NOMO-1 treated with dmso at 0.1 percent for 144 hours (cell line): ENCODE data around the gene CEP162.
"Not testable (repeated sequence)": the region's sequence is repeated elsewhere in the genome, so short reads cannot be mapped to it uniquely, and the experiment has no call there.

ENCODE experiments used
- DNase-seq: peaks from one replicate; lab custom pipeline; 2025; ENCODE audit not compliant: unreplicated experiment; lab: John Stamatoyannopoulos, UW

CEP162 gene, protein sequence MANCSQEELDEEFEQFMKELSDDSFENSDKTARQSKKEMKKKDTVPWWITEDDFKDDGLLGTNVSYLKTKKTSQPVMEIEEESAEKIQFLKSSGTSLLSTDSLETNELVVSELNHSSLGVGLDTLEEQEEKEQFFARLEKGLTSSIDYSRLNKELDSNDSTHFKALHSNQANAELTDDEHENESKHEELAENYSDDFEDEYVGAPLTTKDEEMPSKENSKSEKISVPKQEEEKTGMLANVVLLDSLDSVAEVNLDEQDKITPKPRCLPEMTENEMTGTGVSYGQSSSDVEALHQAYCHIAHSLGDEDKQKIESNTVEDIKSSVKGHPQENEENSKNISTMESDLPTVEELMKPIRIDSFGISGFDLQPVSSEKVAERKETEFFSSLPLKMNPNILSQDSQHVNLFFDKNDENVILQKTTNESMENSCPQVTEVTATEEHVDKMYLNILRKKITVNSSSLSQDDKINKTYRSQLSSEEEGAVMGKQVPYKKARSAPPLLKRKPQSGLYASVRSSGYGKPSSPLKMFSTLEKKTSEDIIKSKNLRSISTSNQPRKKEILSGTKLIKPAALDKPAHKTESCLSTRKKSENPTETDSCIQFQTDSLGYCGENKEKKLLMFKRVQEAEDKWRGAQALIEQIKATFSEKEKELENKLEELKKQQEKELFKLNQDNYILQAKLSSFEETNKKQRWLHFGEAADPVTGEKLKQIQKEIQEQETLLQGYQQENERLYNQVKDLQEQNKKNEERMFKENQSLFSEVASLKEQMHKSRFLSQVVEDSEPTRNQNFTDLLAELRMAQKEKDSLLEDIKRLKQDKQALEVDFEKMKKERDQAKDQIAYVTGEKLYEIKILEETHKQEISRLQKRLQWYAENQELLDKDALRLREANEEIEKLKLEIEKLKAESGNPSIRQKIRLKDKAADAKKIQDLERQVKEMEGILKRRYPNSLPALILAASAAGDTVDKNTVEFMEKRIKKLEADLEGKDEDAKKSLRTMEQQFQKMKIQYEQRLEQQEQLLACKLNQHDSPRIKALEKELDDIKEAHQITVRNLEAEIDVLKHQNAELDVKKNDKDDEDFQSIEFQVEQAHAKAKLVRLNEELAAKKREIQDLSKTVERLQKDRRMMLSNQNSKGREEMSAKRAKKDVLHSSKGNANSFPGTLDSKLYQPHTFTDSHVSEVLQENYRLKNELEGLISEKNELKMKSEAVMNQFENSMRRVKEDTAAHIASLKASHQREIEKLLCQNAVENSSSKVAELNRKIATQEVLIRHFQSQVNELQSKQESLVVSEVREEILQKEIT (N-terminal part only)

DNA sequence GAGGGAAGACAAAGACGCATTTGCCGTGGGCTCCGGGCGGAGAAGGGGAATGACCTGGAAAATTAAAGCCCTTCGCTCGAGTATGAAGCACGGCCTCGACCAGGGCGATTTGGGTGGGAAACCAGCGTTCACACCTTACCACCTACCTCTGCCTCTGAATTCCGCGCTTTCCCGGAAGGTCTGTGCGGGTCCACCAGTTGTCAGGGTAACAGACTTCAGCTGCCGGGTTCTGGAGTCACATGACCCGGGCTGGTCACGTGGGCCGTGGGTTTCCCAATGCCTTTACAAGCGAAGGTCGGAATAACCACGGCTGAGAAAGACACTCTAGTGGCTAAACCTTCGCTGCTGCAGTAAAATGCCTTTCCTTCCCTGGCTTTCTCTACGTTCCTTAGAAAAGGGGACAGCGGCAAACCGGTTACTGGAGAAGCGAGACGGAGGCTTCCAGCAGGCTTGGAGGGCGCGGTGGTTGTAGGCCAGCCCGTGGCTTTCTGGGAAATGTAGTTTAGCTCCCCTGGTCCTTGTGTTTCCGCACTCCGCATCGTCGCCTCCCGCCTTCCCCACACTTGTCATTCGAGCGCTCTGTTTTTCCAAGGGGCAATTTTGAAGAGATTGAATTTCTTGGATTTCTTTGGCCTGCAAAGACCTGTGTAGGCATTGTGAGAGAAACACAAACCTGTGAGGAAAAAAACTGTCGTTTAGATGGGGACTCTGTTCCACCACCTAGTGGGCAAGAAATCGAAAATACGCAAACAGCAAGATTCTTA, at the start of gene CEP162:
Gene CEP162 (minus strand): TSS at position 210 of the 764 bp plus-strand sequence. CDS start 1,250 bp downstream, outside the sequence.
- peak; percentile 68 for DNase-seq

DNA sequence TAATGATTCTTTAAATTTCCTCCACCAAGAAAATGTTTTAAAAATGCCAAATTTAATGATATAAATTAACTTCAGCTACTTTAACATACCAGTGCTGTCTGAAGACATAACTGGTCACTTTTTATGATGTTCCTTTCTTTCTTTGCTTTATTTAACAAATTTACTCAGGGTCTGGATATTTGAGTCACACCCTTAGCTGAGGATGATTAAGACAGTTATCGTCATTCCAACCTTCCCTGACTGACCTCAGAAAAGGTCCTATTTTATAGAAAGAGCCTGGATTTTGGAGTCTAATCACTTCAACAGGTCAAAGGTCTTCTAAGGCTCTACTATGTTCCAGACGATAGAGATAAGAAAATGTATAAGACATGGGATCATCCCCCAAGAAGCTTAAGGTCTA, 47.4 kb upstream of the CEP162 start:
- DNase-seq, result no peak

DNA sequence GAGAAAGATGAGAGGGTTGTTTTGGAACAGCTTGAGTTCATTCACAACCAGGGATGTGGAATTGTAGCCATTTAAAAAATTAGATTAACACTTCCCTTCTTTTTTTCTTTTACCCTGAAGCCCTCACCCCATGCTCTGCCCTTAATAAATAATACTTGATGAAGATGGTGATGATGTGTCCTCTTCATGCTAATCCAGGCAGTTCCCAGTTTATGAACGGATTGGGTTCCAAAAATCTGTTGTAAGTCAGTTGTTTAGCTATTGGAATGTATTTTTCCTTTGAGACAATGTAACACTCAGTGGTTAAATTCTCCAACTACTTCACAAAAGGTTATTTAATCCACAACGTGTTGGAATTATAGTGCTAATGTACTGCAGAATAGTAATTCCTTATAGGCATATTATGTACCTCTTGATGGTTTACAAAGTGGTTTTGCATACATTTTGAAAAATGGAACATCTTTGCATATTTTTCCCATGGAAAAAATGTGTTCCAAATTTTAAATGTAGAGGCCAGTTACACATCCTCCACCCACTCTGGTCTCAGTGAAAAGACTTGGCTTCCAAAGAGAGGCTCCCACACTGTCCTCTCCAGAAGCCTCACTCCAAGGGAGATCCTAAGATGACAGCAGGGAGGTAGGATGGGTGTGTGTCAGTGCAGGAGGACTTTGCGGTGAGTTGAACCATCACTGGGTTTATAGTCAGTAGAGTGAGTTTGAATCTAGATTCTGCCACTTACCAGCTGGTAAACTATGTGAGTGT, 45.8 kb upstream of the CEP162 start:
- no peak for DNase-seq

DNA sequence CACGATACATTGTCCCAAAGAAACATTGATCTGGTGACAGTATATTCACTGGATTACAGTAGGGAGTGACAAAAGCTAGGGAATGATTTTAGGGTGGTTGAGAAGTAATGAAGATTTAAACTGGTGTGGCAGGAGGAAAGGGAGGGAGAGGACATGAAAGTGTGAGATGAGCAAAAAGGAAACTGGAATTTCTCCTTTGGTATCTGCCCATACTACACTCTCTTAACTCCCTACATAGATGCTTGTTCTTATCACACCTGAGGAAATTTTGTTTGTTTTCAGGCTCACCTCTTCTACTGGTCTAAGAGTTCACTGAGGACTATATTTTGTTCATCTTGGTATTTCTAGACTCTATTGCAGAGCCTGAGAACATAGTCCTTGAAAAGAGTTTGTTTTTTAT, 44.9 kb upstream of the CEP162 start:
- no peak for DNase-seq

DNA sequence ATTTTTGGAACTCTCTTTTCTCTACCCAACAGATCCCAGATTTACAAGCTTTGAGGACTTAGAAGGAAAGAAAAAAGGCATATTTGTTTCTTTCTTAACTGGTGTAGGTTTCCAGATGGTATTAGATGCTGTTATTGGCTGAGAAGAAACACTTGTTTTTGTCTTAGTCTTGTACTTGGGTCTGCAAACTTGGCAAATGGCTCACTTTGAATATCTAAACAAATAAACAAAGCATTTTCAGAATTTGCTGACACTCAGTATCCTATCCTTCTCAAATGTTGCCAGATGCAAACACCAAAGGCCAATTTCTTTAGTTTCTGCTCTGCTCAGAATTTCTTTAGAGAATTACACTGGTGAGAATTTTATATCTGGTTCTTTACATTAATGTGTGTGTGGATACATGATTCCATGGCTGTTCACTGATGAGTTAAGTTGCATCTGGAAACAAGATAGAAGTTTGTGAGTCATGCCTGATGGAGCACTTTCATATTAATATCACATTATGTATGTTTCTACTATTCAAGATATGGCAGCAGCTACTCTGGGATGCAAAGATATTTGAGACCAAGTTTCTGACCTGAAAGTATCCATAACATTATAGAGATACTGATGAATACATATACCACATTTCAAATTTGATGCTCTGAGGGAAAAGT, 43.7 kb upstream of the CEP162 start:
- no peak for DNase-seq

DNA sequence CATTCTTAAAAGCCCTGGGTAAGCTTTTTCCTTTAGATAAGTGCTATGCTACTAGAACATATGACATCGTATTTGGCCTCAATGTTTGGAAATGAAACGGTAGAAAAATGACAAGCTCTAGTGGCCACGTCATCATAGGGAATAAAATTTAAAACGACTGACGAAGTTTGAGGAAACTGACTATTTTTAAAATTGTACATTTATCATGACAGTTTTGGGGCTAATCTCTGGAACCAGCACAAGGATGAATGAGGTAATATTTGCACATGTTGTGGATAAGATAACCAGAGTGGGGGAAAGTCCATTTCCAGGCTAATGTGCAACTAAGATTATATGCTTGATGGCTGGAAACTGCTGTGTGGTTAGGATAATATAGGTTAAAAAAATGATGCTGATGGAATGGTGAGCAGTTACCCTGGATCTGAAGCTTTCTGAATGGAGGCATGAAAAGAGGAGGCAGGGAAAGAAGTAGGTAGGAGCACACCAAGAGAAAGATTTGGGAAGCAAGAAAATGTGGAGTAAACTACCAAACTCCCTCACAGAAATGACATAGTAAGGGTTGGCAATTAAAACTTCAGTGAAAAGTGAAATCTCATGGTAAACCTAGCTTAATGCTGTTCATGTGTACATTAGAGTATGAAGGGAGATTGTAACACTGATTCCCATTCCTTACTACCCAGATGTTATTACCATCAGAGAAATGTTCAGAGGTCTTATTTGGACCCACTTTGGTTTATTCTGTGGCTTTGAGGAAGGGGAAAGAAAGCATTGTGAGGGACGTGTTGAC, 42.7 kb upstream of the CEP162 start:
- no peak for DNase-seq

DNA sequence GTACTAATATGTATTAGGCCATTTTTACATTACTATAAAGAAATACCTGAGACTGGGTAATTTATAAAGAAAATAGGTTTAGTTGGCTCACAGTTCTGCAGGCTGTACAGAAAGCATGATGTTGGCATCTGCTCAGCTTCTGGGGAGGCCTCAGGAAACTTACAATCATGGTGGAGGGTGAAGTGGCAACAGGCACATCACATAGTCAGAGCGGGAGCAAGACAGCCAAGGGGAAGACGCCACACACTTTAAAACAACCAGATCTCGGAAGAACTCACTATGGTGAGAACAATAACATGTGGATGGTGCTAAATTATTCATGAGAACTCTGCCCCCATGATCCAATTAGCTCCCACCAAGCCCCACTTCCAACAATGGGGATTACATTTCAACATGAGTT, 41.3 kb upstream of the CEP162 start:
- no peak for DNase-seq

DNA sequence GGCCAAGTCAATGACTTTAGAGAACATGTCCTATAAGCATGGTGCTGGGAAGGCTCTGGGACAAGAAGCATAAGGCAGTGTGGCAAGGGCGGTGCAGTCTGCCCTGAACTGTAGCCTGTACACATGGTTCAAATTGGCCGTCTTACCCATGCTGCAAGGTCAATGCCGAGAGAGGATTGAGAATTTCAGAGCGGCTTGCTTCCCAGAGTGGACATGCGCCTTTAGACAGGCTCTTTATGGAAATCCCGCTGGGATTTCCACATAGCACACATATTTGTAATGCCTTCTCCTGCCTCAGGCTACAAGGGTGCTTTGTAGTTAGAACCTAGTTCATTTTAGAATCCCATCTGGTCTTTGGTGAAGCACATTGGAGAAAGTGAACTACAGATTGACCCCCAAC, 36.1 kb upstream of the CEP162 start:
- no peak for DNase-seq

DNA sequence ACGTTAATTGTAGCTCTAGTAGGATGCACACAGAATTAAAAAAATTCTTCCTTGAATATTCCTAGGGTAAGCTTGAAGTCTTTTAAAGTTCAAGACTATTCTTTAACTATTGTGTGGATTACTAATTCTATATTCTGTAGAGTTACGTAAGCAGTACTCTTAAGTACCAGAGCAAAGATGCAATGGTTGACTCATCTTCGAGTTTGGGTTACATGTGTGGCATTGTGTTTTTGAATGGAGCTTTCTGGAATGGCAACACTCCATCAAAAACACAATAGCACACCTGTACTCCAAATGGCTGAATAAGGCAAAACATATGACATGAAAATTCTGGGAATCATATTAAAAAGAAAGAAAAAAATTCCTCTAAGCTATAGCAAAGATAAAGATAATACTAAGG, 33.5 kb upstream of the CEP162 start:
- no peak for DNase-seq

DNA sequence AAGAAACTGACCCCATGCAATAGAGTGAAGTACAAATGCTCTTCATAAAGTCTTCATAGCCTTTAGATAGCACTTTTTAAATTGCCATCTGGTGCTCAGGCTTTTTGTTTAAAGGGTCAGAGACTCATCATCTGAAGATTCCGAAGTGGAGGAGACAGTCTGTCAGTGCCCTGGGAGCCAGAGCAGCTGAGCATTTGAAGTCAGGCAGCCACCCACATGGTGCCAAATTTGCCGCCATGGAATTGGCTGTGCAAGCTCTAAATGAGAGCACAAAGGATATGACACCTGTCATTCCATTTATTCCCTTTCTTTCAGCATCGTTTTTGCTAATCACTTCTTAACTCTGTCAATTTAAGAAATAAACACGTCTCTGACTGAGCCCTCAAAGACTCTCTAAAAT, 32.8 kb upstream of the CEP162 start:
- no peak for DNase-seq

DNA sequence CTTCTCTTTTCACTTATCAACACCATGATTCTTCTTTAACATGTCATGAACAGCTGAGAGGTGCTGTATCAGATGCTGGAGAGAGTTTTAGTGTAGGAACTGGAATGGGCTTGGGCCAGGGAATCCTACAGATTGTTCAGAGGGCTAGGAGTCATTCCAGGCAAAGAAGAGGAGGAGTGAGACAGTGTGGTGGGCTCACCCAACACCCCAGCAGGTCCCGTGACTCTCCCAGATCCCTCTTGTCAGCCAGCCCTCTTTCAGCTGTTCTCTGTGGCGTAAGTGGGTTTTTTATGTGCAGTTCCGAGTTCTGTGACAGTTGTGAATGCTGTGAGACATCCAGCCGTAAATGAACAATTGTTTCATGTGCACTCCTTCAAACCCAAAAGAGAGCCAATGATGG, 31.4 kb upstream of the CEP162 start:
- DNase-seq, result no peak

DNA sequence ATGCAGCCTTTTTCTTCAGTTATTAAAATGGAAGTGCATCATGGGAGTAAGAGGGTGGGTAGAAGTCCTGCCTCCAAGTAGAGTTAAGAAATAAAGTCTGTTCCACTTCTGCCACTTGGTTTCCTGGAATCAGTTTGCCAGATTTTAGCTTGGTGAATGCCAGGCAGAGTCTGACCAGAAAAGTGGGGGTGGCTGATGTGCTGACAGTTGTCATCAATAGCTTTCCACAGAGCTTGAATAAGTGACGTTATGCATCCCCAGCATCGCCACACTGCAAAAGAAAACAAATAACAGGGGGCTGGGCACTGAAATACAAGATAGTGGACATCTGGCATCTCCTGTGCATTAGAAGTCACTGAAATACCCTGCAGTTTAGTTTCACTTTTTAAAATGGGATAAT, 30.8 kb upstream of the CEP162 start:
- DNase-seq, result no peak

DNA sequence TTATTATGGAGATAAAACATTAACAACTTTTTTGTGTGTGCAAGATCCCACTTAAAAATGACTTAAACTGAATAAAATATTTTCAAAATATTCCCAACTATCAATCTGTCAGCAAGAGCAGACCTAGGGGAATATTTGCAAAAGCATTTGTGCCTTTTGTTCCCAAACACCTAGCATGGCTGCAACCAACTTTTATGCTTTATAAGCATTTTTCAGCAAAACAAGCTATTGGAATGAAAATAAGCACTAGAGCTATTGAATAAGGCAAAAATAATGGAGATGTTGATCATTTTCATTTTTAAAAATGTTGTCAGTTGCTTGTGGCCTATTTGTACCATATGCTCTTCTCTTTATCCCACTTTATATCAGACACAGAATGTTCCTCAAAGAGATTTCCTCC, 28.2 kb upstream of the CEP162 start:
- no peak for DNase-seq

DNA sequence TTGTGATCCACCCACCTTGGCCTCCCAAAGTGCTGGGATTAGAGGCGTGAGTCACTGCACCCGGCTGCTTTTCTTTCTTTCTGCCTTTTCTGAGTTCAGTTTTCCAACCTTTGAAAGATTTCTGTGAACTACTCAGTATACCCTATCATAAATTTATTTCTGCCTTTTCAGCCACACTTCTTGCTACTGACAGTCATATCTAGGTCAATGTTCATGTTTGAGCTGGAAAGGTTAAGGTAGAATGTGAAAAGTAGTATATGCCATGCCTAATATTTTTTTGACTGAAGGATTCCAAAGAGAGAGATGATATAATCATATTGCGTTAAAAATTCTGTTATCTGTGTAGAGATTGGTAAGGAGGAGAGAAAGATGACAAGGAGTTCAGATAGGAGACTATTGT, 25.9 kb upstream of the CEP162 start:
- DNase-seq, result no peak

DNA sequence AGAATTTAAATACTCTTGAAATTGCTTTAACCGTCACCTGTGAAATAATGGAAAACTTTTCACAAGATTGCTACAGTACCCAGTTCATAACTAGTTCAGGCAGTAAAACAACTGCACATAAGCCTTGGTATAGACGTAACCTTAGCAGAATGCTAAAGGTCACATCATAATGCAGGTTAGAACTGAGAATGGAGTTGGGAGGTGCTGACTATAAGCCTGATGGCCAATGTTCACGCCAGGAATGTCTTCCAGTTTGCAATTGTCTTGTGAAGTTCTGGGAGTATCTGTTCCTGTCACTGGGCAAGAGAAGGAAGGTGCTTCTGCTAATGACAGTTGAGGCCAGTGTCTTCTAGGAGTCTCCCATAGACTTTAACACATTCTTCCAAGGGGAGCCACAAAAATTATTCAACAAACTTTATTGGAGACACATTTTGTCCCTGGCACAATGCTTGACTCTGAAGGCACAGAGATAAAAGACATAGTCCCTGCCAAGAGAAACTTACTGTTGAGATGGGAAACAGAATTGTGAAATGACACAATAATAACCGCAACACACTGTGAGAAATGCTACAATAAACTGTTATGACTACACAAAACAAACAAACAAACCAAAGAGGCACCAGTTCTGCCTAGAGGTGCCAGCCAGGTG, 24.6 kb upstream of the CEP162 start:
- no peak for DNase-seq

DNA sequence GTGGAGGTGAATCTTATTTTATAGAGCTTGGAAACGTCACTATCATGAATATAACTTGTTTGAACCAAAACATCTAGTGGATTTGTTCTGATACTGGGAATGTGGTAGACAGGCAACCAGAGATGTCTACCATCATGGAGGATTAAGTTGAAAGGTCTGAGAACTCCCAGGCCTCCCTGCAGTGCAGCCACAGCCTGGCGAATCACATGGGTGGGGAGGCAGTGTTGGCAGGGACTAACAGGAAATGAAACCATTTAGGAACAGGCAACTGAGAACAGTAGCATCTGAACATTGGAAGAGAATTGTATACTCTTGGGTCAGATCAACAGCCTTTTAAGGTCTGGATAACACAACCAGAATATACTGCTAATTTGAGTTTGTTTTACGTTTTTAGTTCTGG, 22.3 kb upstream of the CEP162 start:
- no peak for DNase-seq

DNA sequence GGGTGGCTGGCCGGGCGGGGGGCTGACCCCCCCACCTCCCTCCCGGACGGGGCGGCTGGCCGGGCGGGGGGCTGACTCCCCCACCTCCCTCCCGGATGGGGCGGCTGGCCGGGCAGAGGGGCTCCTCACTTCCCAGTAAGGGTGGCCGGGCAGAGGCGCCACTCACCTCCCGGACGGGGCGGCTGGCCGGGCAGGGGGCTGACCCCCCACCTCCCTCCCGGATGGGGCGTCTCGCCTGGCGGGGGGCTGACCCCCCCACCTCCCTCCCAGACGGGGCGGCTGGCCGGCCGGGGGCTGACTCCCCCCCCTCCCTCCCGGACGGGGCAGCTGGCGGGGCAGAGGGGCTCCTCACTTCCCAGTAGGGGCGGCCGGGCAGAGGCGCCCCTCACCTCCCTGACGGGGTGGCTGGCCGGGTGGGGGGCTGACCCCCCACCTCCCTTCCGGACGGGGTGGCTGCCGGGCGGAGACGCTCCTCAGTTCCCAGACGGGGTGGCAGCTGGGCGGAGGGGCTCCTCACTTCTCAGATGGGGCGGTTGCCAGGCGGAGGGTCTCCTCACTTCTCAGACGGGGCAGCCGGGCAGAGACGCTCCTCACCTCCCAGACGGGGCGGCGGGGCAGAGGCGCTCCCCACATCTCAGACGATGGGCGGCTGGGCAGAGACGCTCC, 17.1 kb upstream of the CEP162 start:
- DNase-seq, result not testable (repeated sequence)

DNA sequence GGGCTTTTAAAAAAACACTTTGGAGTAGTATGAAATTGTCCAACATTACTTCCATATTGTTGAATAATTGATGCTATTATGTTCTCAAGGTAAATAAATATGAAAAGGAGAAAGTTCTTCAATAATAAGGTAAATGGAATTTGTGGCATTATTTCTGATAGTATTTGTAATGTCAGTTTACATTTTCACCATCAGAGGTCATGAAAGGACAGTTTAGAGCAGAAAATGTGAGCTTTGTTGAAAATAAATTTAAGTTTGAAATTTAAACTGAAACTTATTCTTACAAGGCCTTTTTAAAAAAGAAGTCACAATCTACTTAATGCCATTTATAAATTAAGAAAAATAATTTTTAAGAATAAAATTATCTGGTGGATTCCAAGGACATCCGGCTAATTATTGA, 15.8 kb upstream of the CEP162 start:
- DNase-seq, result no peak
